ENCODE data around the gene WDR75. TPM values are rescaled to one million over a fixed set of nuclear protein-coding genes. Genes with fewer than 3 reads are reported as not detected.
A peak's percentile ranks its signal among the peaks of the same experiment; 100 is the strongest.

The WDR75 gene
- total RNA-seq, result 10 to 100 TPM; 40.0 to 52.4 (median 45.2) TPM

GRCh38 chr2:189440947-189441708 is at the start of gene WDR75:
Gene WDR75, plus strand, starts transcription at chr2:189441474. Its CDS starts 19 bp downstream, at chr2:189441493.
- DNase-seq (ENCODE audit: low spot score in 2 of 2), result peak; percentile 90 to 92
- no peaks in the 10 kb centered on the region for H3K4me1 ChIP-seq
- H3K9me3 ChIP-seq, result no peaks in the 10 kb centered on the region
- intact Hi-C loops (cut with DNase I; ENCODE audit: low total_unique reads), result no loop called here
- H3K27ac ChIP-seq, result peak within 1 kb of the TSS; percentile 86 to 94
- H3K4me3 ChIP-seq, result peak within 1 kb of the TSS; percentile 83 to 96 (median 90)
- H3K36me3 ChIP-seq, result no peaks in the 10 kb centered on the region
- H3K27me3 ChIP-seq, result no peaks in the 10 kb centered on the region
- TF ChIP-seq POLR2A (IDR thresholded peaks at IDR 0.05) (peak; percentile 67), CTCF (IDR thresholded peaks at IDR 0.05) (peak in 1 of 3 donors; percentile 20), POLR2AphosphoS5 (IDR thresholded peaks at IDR 0.05) (peak; percentile 81 to 95 (median 89))

- TF ChIP-seq POLR2AphosphoS5 (IDR thresholded peaks at IDR 0.05), result no peak
- no peak for TF ChIP-seq POLR2A (IDR thresholded peaks at IDR 0.05)
- TF ChIP-seq CTCF (IDR thresholded peaks at IDR 0.05), result no peak
- no peaks in the 10 kb centered on the region for H3K4me1 ChIP-seq
- no peaks in the 10 kb centered on the region for H3K36me3 ChIP-seq
- H3K9me3 ChIP-seq, result peaks cover 0 to 2% of the 10 kb centered on the region in 2 donors
- no peak for DNase-seq (ENCODE audit: low spot score in 2 of 2)
- intact Hi-C loops (cut with DNase I; ENCODE audit: low total_unique reads), result no loop called here
- peak overlapping the region; percentile 40 to 67 for H3K27ac ChIP-seq
- H3K4me3 ChIP-seq, result no peak overlapping the region
- H3K27me3 ChIP-seq, result no peaks in the 10 kb centered on the region
Measured at GRCh38 chr2:189393440-189394111, 47.7 kb upstream of the WDR75 start.

GRCh38 chr2:189394525-189394924 is 46.7 kb upstream of the WDR75 start:
- DNase-seq (ENCODE audit: low spot score in 2 of 2), result no peak
- H3K27ac ChIP-seq, result peak overlapping the region; percentile 40 to 67
- TF ChIP-seq CTCF (IDR thresholded peaks at IDR 0.05) (no peak), POLR2A (IDR thresholded peaks at IDR 0.05) (no peak), POLR2AphosphoS5 (IDR thresholded peaks at IDR 0.05) (no peak)
- no peak overlapping the region for H3K4me3 ChIP-seq
- intact Hi-C loops (cut with DNase I; ENCODE audit: low total_unique reads), result no loop called here
- H3K4me1 ChIP-seq, result no peaks in the 10 kb centered on the region
- H3K27me3 ChIP-seq, result no peaks in the 10 kb centered on the region
- H3K9me3 ChIP-seq, result peaks cover 0 to 3% of the 10 kb centered on the region in 2 donors
- no peaks in the 10 kb centered on the region for H3K36me3 ChIP-seq

- DNase-seq (ENCODE audit: low spot score in 2 of 2), result no peak
- Histone ChIP-seq H3K27ac (no peak overlapping the region), H3K4me1 (no peaks in the 10 kb centered on the region), H3K27me3 (no peaks in the 10 kb centered on the region), H3K4me3 (no peak overlapping the region), H3K36me3 (no peaks in the 10 kb centered on the region), H3K9me3 (peaks cover 0 to 3% of the 10 kb centered on the region in 2 donors)
- TF ChIP-seq POLR2A (IDR thresholded peaks at IDR 0.05), result no peak
- no peak for TF ChIP-seq POLR2AphosphoS5 (IDR thresholded peaks at IDR 0.05)
- no peak for TF ChIP-seq CTCF (IDR thresholded peaks at IDR 0.05)
- intact Hi-C loops (cut with DNase I; ENCODE audit: low total_unique reads), result no loop called here
Measured at GRCh38 chr2:189402932-189403331, 38.3 kb upstream of the WDR75 start.
